ENCODE data around the gene JUND. TPM values are rescaled to one million over a fixed set of nuclear protein-coding genes. Genes with fewer than 3 reads are reported as not detected.

The JUND gene
- total and polyA plus RNA-seq, 8 donors: 86.8 to 181 (median 123) TPM

- Histone ChIP-seq H3K4me3 (no peak overlapping the region), H3K27ac (no peak overlapping the region), H3K36me3 (peaks cover 0 to 28% (median 0%) of the 10 kb centered on the region in 3 donors), H3K27me3 (no peaks in the 10 kb centered on the region), H3K9me3 (no peaks in the 10 kb centered on the region), H3K4me1 (no peaks in the 10 kb centered on the region)
- intact Hi-C loops (cut with DNase I): loop anchor here in 1 of 3 donors (10.0 kb wide), 1 partner anchor 49 kb away; no protein-coding TSS in a partner anchor
- TF ChIP-seq CTCF (IDR thresholded peaks at IDR 0.05): no peak
- DNase-seq (no peak), ATAC-seq (no peak), FAIRE-seq (no peak)
- 82 to 84% methylated on average over 16 of the region's 16 CpGs for WGBS, 2 donors
Observed at GRCh38 chr19:18263324-18264136, 17.9 kb downstream of the JUND start.

GRCh38 chr19:18262917-18263316 lies 18.5 kb downstream of the JUND start:
- ATAC-seq: no peak
- H3K36me3 ChIP-seq: peaks cover 0 to 28% (median 0%) of the 10 kb centered on the region in 3 donors
- no peaks in the 10 kb centered on the region for H3K27me3 ChIP-seq
- intact Hi-C loops (cut with DNase I): loop anchor here in 1 of 3 donors (10.0 kb wide), 1 partner anchor 48 kb away; no protein-coding TSS in a partner anchor
- no peaks in the 10 kb centered on the region for H3K4me1 ChIP-seq
- no peak for TF ChIP-seq CTCF (IDR thresholded peaks at IDR 0.05)
- no peak overlapping the region for H3K4me3 ChIP-seq
- 93 to 95% methylated on average over 10 of the region's 10 CpGs for WGBS, 2 donors
- FAIRE-seq: no peak
- H3K9me3 ChIP-seq: no peaks in the 10 kb centered on the region
- peak in 1 of 6 donors; percentile 7 for DNase-seq
- no peak overlapping the region for H3K27ac ChIP-seq

GRCh38 chr19:18262144-18262543 lies 19.3 kb downstream of the JUND start:
- Histone ChIP-seq H3K27ac (no peak overlapping the region), H3K27me3 (no peaks in the 10 kb centered on the region), H3K4me1 (no peaks in the 10 kb centered on the region), H3K9me3 (no peaks in the 10 kb centered on the region), H3K36me3 (peaks cover 0 to 24% (median 0%) of the 10 kb centered on the region in 3 donors), H3K4me3 (no peak overlapping the region)
- TF ChIP-seq CTCF (IDR thresholded peaks at IDR 0.05): no peak
- no peak for DNase-seq
- no peak for FAIRE-seq
- no peak for ATAC-seq
- intact Hi-C loops (cut with DNase I): loop anchor here in 1 of 3 donors (10.0 kb wide), 1 partner anchor 47 kb away; no protein-coding TSS in a partner anchor

- DNase-seq (no peak), ATAC-seq (no peak), FAIRE-seq (no peak)
- Histone ChIP-seq H3K9me3 (no peaks in the 10 kb centered on the region), H3K27ac (no peak overlapping the region), H3K4me3 (no peak overlapping the region), H3K4me1 (no peaks in the 10 kb centered on the region), H3K36me3 (peaks cover 0 to 17% (median 0%) of the 10 kb centered on the region in 3 donors), H3K27me3 (no peaks in the 10 kb centered on the region)
- TF ChIP-seq CTCF (IDR thresholded peaks at IDR 0.05): no peak
- intact Hi-C loops (cut with DNase I): loop anchor here in 1 of 3 donors (10.0 kb wide), 1 partner anchor 47 kb away; no protein-coding TSS in a partner anchor
- WGBS, 2 donors: 87 to 95% methylated on average over 2 of the region's 2 CpGs
Observed at GRCh38 chr19:18261474-18261873, 19.9 kb downstream of the JUND start.

- no peak for FAIRE-seq
- 89 to 94% methylated on average over 4 of the region's 4 CpGs for WGBS, 2 donors
Observed at GRCh38 chr19:18259893-18260292, 21.5 kb downstream of the JUND start.

More at GRCh38 chr19:18259893-18260292, 21.5 kb downstream of the JUND start:
- DNase-seq: no peak
- TF ChIP-seq CTCF (IDR thresholded peaks at IDR 0.05): no peak
- H3K27ac ChIP-seq: no peak overlapping the region
- no peak for ATAC-seq
- H3K4me3 ChIP-seq: no peak overlapping the region
- no peaks in the 10 kb centered on the region for H3K27me3 ChIP-seq
- no peaks in the 10 kb centered on the region for H3K4me1 ChIP-seq
- no peaks in the 10 kb centered on the region for H3K9me3 ChIP-seq
- peaks cover 0 to 2% (median 0%) of the 10 kb centered on the region in 3 donors for H3K36me3 ChIP-seq
- intact Hi-C loops (cut with DNase I): loop anchor here in 2 of 3 donors (5.0 to 10.0 kb wide), 2 partner anchors 45 to 48 kb away; no protein-coding TSS in a partner anchor
